B cell (primary cell): ENCODE measurements around the gene BABAM2. TPM values are rescaled to one million over a fixed set of nuclear protein-coding genes. Genes with fewer than 3 reads are reported as not detected.

Experiments
- ATAC-seq: fragments of 200-7000 bp; cut with Tn5 transposase; one replicate; pipeline ENCODE4 v1.10.0; 2021; ENCODE audit warnings: low read depth, mild to moderate bottlenecking, moderate number of reproducible peaks, moderate library complexity
- CTCF ChIA-PET: fragments of 350-600 bp; sonication (Branson Sonifier 250); formaldehyde crosslinking; loops from one replicate; lab custom pipeline; 2021; ENCODE audit warnings: antibody characterized with exemption, inconsistent platforms; lab: Charles Lee
- POLR2A ChIA-PET: fragments of 350-600 bp; sonication (Branson Sonifier 250); formaldehyde crosslinking; loops from one replicate; lab custom pipeline; 2021; ENCODE audit warnings: antibody characterized with exemption; lab: Charles Lee
- DNase-seq: peaks from one replicate; pipeline ENCODE4 v3.0.0; 2013
- H2AFZ ChIP-seq: 2 replicates; pipeline ENCODE4 v1.6.1; 2012; ENCODE audit warnings: mild to moderate bottlenecking, low read depth, low read length; ENCODE audit not compliant: insufficient read depth, poor library complexity, severe bottlenecking
- H3K27ac ChIP-seq, 2 donors: 1 replicate in 1 of 2; 2 replicates in 1 of 2; pipeline ENCODE4 v1.5.1; 2012 to 2013; ENCODE audit warnings: low read length in 2 of 2, mild to moderate bottlenecking in 2 of 2, moderate library complexity in 1 of 2
- H3K27me3 ChIP-seq, 4 experiments: fragments of 200-600 bp in 1 of 4; sonication (generic) in 1 of 4; replicated peaks in 1 of 4; 1 replicate in 2 of 4; 2 replicates in 2 of 4; pipeline versions ENCODE4 v1.6.1 to v1.7.0; 2013 to 2016; ENCODE audit warnings: low read length in 3 of 4, mild to moderate bottlenecking in 2 of 4, mixed read lengths in 1 of 4, moderate library complexity in 1 of 4; ENCODE audit not compliant: insufficient read depth in 4 of 4, control insufficient read depth in 3 of 4; ENCODE audit errors: control extremely low read depth in 1 of 4
- H3K36me3 ChIP-seq, 2 experiments: replicated peaks in 1 of 2; 1 replicate in 1 of 2; 2 replicates in 1 of 2; pipeline versions ENCODE4 v1.6.1 to v1.7.1; 2013; ENCODE audit warnings: low read length in 1 of 2; ENCODE audit not compliant: insufficient read depth in 2 of 2, control insufficient read depth in 1 of 2; ENCODE audit errors: control extremely low read depth in 1 of 2, extremely low read depth in 1 of 2
- H3K4me1 ChIP-seq, 2 donors: fragments of 200-600 bp in 1 of 2; sonication (generic) in 1 of 2; 1 replicate in 1 of 2; 2 replicates in 1 of 2; pipeline versions ENCODE4 v1.5.1 to v1.6.1; 2013 to 2017; ENCODE audit warnings: low read length in 2 of 2; ENCODE audit not compliant: control insufficient read depth in 2 of 2, insufficient read depth in 2 of 2
- H3K4me2 ChIP-seq: replicated peaks from 2 replicates; pipeline ENCODE3; 2012; ENCODE audit warnings: mild to moderate bottlenecking, low read depth, low read length; ENCODE audit not compliant: poor library complexity, severe bottlenecking
- H3K4me3 ChIP-seq, 5 experiments: fragments of 200-600 bp in 1 of 5; sonication (generic) in 1 of 5; 1 replicate in 3 of 5; 2 replicates in 2 of 5; pipeline versions ENCODE4 v1.5.1 to v1.7.0; 2011 to 2016; ENCODE audit warnings: low read length in 4 of 5, mild to moderate bottlenecking in 4 of 5, low read depth in 2 of 5, control low read depth in 1 of 5, moderate library complexity in 1 of 5; ENCODE audit not compliant: insufficient read depth in 1 of 5; ENCODE audit errors: control extremely low read depth in 1 of 5, extremely low read depth in 1 of 5
- H3K79me2 ChIP-seq: fragments of 200-600 bp; sonication (generic); one replicate; pipeline ENCODE4 v1.6.0; 2016; ENCODE audit warnings: low read length; ENCODE audit not compliant: control insufficient read depth, insufficient read depth
- H3K9ac ChIP-seq: fragments of 200-600 bp; sonication (generic); 2 replicates; pipeline ENCODE4 v1.6.1; 2017; ENCODE audit warnings: mild to moderate bottlenecking, low read length, moderate library complexity
- H3K9me3 ChIP-seq, 3 donors: one replicate each; pipeline versions ENCODE4 v1.6.1 to v1.7.1; 2013; ENCODE audit warnings: low read length in 2 of 3; ENCODE audit not compliant: control insufficient read depth in 2 of 3, insufficient read depth in 1 of 3; ENCODE audit errors: control extremely low read depth in 1 of 3
- H4K20me1 ChIP-seq: 2 replicates; pipeline ENCODE4 v1.6.0; 2012; ENCODE audit warnings: mild to moderate bottlenecking, low read length; ENCODE audit not compliant: insufficient read depth, control insufficient read depth, poor library complexity, severe bottlenecking
- H3K27ac Mint-ChIP-seq: one replicate; pipeline ENCODE4 v1.8.0; 2021; ENCODE audit warnings: mixed read lengths
- H3K27me3 Mint-ChIP-seq: one replicate; pipeline ENCODE4 v1.8.0; 2021; ENCODE audit warnings: mixed read lengths
- H3K4me1 Mint-ChIP-seq: one replicate; pipeline ENCODE4 v1.8.0; 2021; ENCODE audit warnings: mixed read lengths
- H3K4me3 Mint-ChIP-seq: one replicate; pipeline ENCODE4 v1.8.0; 2021; ENCODE audit warnings: mixed read lengths
- H3K9me3 Mint-ChIP-seq: one replicate; pipeline ENCODE4 v1.8.0; 2022; ENCODE audit warnings: mixed read lengths; ENCODE audit not compliant: insufficient read depth
- CTCF ChIP-seq: fragments of 200-600 bp; IDR thresholded peaks from one replicate; pipeline ENCODE4 v1.8.0; 2022; ENCODE audit warnings: antibody characterized with exemption, mild to moderate bottlenecking
- EZH2 ChIP-seq: IDR thresholded peaks from 2 replicates; pipeline ENCODE4 v1.6.1; 2012; ENCODE audit warnings: borderline replicate concordance, low read depth, mild to moderate bottlenecking, moderate library complexity, low read length; ENCODE audit not compliant: insufficient read depth, poor library complexity, severe bottlenecking
- WGBS: methylation state at CpG from one replicate; pipeline ENCODE4 v1.1.5; 2013; ENCODE audit warnings: missing lambda C conversion rate; ENCODE audit not compliant: insufficient coverage; 5-methylcytosine and 5-hydroxymethylcytosine counted together
- intact Hi-C: fragments of 100-400 bp; cut with micrococcal nuclease; formaldehyde crosslinking; loops from one replicate; pipeline ENCODE4 v1.10.0; 2022
- polyA plus RNA-seq: library from polyadenylated mRNA; depleted of rRNA; stranded (reverse); fragments of >200 nt; gene quantifications from 2 replicates; pipeline ENCODE4 v1.2.3, GENCODE V29; 2012
- total RNA-seq, 2 donors: library from RNA; stranded (reverse); fragments of 120-200 nt in 1 of 2; gene quantifications; 1 replicate in 1 of 2; 2 replicates in 1 of 2; pipeline versions ENCODE4 v1.2.3 to v1.2.4, GENCODE V29; 2013 to 2022

Gene BABAM2
- total and polyA plus RNA-seq, 2 donors (not counting 1 experiment from before 2014, with no cell fraction given): 22.3 to 69.6 TPM

- Histone ChIP-seq H2AFZ (no peak overlapping the region), H3K4me3 (no peak overlapping the region), H3K9me3 (no peaks in the 10 kb centered on the region), H3K4me2 (no peak overlapping the region), H3K27ac (no peak overlapping the region), H3K9ac (no peak overlapping the region), H3K79me2 (no peaks in the 10 kb centered on the region), H3K27me3 (no peaks in the 10 kb centered on the region), H3K36me3 (peaks cover 13% of the 10 kb centered on the region in 2 experiments), H3K4me1 (no peaks in the 10 kb centered on the region), H4K20me1 (no peaks in the 10 kb centered on the region)
- DNase-seq: no peak
- TF ChIP-seq EZH2: no peak
- TF ChIP-seq CTCF: no peak
- WGBS: 95% methylated on average over 3 of the region's 7 CpGs
- no peak overlapping the region for H3K4me3 Mint-ChIP-seq
- H3K27ac Mint-ChIP-seq: no peak overlapping the region
- ChIA-PET POLR2A (no interaction called here), CTCF (no interaction called here)
- H3K9me3 Mint-ChIP-seq: no peaks in the 10 kb centered on the region
- intact Hi-C loops: no loop called here
- no peak for ATAC-seq
- no peaks in the 10 kb centered on the region for H3K27me3 Mint-ChIP-seq
- no peaks in the 10 kb centered on the region for H3K4me1 Mint-ChIP-seq
These were observed 137.5 kb downstream of the BABAM2 start for GRCh38 chr2:28028025-28028424.

- Histone ChIP-seq H3K4me1 (no peaks in the 10 kb centered on the region), H3K27me3 (no peaks in the 10 kb centered on the region), H3K36me3 (peaks cover 6 to 8% of the 10 kb centered on the region in 2 experiments), H3K9me3 (no peaks in the 10 kb centered on the region), H3K4me3 (no peak overlapping the region), H2AFZ (no peak overlapping the region), H3K4me2 (no peak overlapping the region), H3K79me2 (no peaks in the 10 kb centered on the region), H4K20me1 (no peaks in the 10 kb centered on the region), H3K27ac (no peak overlapping the region), H3K9ac (no peak overlapping the region)
- Mint-ChIP-seq H3K27ac (no peak overlapping the region), H3K27me3 (no peaks in the 10 kb centered on the region), H3K4me3 (no peak overlapping the region), H3K9me3 (no peaks in the 10 kb centered on the region), H3K4me1 (no peaks in the 10 kb centered on the region)
- POLR2A ChIA-PET: no interaction called here
- no peak for TF ChIP-seq CTCF
- no peak for TF ChIP-seq EZH2
- ATAC-seq (no peak), DNase-seq (no peak)
- intact Hi-C loops: no loop called here
- 100% methylated on average over 1 of the region's 2 CpGs for WGBS
- CTCF ChIA-PET: no interaction called here
These were observed 140.1 kb downstream of the BABAM2 start for GRCh38 chr2:28030600-28030999.
